HL-60/S4 treated with retinoic acid at 250 ng/mL for 4 days and 3 days (cell line): ENCODE results near the gene STON2.

ENCODE experiments used
- in situ Hi-C: fragments of 300-500 bp; cut with MboI; formaldehyde crosslinking; loops from 2 replicates; pipeline ENCODE4 v1.7.0; 2022; ENCODE audit warnings: low sequenced_read_pairs

STON2 gene

DNA sequence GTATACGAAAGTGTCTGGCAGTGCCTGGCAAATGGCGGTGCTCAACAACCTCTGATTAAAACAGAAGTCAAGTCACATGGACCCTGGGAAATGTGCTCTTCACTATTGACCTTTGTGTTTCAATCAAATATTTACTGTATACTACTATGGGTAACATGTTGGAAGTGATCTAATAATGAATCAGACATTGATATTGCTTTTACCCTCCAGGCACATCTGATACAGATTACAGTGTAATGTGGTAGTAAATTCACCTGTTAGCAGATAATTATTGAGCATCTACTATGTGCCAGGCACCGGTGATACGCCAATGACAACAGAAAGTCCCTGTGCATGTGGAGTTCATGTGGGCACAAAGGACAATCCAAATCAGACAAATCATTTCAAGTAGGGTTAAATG, 63.1 kb downstream of the STON2 start:
- in situ Hi-C loops, result no loop called here

DNA sequence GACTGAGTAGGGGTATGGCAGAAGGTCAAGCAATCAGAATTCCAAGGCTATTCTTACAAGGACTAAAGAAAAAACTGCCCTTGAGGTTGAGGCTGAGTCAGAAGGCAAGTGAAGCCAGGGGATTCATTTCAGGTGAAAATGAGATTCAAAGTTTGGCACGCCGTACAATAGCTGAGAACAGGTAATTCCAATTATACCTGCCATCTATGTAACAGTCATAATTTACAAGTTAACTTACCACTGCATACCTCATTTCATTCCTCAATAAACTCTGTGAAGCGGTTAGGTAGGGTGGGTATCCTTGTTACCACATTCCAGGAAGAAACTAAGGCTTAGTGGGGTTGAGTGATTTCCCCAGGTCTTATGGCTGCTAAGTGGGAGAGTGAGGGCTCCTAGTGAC, 64.1 kb downstream of the STON2 start:
- in situ Hi-C loops, result no loop called here

DNA sequence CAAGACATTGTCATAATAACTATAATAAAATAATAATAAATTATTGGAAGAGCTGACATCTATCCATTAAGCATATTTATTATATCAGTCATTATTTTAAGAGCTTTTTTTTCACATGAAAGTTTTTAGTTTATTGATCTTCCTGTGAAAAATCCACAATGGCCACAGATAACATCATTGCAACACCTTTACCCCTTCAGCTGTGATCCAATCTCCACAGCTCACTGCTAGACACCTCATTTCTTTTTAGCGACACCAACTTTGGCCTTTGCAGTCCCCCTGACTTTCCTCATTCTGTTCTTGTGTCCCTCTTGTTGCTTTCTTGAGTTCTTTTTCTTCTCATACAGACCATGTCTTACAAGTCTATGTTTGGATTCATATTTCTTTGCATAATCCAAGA, 67.4 kb downstream of the STON2 start:
- in situ Hi-C loops, result no loop called here

DNA sequence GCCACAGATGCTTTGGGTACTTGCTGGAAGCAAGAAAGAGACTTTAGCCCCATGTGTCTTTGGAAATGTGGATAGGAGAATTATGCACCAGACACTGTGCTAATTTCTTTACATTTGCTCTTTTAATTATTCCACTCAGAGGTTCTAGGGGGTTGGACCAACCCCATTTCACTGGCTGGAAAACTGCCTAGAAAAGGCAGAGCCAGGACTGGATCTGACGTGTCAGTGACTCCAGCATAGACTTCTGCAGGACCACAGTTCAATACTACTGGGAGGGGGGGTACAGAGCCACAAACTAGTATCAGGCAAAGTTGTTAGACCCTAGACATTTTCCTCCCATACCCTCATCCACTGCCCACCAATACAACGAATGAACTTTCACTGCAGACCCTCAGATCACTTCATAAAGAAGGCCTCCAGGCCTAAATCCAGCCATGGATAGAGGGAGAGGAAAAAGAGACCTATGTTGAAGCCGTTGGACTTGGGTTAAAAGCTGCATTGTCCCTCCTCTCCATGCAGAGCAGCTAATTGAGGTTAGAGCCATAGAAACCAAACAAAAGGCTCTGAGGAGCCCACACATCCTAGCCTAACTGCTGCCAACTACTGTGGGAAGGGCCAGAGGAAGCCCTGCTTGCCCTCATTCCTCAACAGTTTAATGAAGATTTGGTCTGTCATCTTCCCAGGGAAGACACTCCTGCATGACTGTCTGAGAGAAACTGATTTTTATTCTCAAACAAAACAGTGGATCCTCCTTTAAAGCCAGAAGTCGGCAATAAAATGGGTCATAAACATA, 68.7 kb downstream of the STON2 start:
- in situ Hi-C loops, result no loop called here

DNA sequence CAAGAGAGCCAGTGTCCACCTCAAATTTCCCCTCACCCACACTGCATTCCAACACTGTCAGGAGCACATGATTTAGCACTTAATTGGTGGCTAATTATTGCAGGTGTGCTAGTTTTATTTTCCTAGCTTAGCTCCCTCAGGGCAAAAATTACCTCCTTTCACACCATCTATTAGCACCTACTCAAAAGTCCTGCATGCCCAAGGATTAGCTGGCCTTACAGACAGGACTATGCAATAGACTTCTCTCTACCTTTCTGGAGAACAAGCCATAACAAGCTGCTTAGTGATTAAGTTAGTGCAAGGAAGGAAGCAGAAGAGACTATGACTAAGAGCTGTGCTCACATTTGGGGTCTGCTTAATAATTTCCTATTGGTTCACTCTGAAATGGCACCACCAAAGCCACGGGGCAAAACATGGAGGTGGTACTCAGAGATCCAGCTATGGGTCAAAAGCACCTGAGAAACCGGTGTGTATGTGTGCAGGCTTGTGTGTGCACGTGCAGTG, 69.5 kb downstream of the STON2 start:
- in situ Hi-C loops, result no loop called here

DNA sequence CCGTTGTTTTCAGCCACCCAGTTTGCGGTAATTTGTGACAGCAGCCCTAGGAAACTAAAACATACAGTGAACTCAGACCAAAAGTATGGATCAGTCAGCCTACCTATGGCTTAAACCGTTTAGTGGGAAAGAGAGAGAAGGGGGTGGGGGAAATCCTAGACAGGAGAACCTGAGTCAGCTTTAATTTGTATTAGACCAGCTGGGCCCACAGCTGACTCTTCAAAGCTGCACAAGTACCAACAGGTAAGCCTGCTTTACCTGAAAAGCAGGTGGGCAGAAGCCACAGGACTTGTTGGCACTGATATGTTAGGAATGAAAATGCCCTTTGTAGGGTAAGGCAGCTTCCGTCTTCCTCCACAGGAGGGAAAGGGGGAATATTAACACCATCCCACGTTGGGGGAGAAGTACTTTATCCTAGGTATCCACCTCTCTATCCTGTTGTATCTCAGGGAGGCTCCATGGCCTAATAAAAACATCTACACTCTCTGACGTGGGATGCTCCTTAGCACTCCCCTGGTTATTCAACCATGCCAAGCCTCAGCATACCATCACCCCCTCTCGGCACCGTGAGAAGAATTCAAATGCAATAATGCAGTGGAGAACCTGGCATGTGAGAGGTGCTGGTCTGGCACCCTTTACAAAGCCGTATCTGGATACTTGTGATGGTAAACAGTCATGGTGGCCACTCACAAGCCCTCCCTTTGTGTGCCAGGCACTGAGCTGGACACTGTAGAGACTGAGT, 70.3 kb downstream of the STON2 start:
- in situ Hi-C loops, result no loop called here

DNA sequence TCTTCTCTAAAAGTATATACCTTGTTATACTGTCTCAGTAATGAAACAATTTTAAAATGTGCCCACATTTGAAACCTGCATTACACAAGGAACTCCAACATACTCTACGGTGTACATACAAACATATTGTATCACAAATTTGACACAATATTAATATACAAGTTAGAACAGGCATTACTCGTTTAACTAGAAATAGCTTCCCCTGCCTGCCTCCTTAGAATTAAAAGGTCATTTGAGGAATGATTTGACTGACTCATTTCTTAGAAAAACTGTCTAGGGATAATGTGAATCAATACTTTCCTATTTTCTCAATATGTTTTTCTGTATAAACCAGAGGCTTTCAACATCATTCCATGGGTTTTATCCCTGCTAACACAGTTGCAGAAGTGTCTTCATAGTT, 73.7 kb downstream of the STON2 start:
- in situ Hi-C loops, result no loop called here

DNA sequence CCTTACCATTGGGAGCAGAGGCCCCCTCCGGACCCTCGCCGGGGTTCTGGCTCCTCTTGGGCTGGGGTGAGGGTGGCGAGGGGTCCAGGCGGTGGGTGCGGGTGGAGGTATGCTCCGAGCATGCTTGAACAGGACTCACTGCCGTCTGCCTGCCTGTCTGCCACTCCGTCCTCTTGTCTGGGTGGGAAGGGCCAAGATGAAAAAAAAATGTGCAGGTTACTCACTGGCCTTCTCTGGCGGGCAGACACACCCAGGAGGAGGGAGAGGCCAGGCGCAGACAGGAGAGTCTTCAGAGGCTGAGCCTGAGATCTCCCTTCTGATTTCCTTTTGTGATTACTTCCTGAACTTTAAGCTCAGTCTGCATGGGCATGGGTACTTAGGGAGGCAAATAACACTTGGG, 76.1 kb downstream of the STON2 start:
- in situ Hi-C loops, result no loop called here

DNA sequence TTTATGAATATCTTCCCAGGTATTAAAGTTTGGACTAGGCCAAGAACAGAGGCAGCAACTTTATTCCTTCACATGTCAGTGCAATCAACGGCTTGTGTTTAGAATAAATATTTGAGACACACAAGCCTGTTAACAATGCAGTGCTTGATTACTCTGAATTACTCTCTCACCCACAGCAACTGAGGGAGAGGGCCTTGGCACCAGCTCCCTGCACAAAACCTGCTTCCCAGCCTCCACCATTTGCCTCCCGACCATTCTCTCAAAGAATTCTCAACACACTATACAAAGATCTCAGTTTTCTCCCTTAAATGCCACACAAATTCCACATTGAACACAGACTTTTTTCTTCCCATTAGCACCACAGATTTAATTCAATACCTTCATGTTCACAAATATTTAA, 77.0 kb downstream of the STON2 start:
- in situ Hi-C loops, result no loop called here

DNA sequence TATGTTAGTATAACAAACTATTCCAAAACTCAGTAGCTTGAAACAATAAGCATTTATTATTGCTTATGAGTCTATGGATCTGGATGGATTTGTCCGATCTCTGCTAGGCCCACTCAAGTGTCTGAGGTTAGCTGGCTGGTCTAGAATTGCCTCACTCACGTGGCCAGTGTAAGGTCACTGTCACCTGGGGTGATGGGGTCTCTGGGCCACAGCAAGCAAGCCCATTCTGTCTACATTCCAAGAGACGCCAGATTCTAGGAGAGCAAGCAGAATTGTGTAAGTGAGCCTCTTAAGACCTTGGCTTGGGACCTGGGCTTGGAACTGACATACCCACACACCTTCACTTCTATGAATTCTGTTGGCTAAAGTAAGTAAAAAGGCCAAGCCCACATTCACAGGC, 80.2 kb downstream of the STON2 start:
- in situ Hi-C loops, result no loop called here

DNA sequence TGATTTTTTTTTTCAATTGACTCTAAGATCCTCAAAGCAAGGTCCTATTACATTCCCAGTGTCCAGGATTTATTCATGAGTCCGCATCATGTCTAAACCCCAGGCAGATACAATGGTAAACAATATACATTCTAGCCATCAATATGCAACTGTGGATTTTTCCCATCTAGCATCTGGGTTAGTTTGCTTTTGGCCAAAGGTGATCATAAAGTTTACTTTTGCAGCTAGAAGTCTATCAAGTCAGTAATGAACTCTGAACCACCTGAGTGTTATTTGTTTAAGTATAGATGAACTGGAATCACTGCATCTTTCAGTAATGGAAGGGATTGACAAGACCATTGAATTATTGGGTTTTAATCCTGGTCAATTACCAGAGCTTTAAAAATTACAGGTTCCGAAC, 80.8 kb downstream of the STON2 start:
- in situ Hi-C loops, result no loop called here

DNA sequence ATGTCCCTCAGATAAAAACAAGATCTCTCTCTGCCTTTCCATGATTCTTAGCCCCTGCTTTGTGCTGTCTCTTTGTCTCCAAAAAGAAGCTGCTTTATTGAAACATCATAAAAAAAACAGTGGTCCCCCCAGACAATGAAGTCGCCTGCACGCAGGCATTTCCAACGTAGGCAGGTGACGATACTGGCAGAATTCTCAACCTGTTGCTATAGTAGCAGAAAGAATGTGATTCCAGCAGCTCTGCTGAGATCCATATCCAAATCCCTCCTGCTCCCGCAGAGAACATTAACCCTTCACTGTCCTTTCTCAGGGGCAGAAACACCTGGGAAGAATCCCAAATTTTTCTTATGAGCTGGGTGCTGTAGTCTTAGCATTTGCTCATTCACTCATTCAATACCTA, 84.8 kb downstream of the STON2 start:
- in situ Hi-C loops, result no loop called here

DNA sequence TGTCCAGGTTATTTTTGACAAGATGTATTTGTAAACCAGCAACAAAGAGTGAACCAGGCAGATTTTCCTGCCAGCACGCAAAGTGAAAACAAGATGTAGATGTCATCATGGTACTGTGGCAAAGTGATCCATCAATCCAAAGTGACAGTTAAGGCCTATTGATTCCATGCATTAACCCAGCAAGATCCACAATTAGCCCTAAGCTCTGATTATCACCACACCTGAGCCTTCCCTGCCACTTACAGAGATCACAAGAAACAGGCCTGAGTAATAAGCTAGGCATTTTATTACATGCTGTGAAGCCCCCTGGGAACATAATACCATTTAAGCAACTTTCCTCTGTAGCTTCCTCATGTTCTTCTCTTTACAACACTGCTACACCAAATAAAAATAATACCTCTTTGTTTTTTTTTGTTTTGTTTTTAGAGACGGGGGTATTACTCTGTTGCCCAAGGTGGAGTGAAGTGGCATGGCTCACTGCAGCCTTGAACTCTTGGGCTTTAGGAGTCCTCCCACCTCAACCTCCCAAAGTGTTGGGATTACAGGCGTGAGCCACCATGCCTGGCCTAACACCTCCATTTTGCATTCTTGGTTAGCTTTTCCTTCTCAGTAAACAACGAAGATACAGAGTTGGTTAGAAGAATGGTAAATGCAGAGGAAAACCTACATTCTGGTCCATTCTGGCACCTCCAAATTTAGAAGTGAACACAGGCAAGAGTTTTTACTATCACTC, 85.5 kb downstream of the STON2 start:
- in situ Hi-C loops, result no loop called here

DNA sequence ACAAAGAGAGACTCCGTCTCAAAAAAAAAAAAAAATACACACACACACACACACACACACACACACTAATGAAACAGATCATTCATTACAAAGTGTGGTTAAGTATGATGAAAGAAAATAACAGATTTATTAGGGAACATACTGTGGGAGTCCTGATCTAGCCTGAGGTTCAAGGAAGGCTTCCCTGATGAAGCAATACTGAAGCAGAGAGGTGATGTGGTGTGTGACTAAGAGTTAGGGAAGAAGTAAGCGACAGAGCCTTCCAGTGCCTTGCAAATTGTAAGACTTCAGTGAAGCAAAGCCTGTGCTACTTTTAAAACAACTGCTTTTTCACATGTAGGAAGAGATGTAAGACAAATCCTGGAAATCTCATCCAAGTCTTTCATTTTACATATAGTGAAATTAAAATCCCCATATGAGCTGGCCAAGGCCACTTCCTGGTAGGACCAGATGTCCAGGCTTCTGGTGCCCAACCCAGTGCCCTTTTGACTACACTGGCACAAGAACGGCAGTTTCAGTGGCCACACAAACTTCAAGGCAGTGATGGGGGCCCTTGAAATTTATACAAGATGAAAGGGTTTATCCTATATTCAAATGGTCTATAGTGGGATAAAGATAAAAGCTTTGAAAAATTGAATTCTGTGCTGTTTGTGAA, 86.2 kb downstream of the STON2 start:
- in situ Hi-C loops, result no loop called here

DNA sequence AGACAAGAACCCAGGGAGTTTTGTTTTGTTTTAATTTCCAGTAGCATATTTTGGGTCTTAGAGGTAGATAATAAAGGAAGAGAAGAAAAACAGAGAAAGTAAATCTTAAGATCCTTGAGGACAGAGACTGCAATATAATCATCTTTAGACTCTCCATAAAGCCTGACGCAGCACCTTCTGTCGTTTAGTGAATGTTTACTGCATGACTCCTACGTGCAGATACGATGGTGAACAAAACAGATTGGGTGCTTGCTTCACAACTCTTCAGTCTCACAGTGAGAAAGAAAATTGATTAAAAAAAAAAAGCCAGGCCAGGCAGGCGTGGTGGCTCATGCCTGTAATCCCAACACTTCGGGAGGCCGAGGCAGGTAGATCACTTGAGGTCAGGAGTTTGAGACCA, 86.9 kb downstream of the STON2 start:
- in situ Hi-C loops, result no loop called here

DNA sequence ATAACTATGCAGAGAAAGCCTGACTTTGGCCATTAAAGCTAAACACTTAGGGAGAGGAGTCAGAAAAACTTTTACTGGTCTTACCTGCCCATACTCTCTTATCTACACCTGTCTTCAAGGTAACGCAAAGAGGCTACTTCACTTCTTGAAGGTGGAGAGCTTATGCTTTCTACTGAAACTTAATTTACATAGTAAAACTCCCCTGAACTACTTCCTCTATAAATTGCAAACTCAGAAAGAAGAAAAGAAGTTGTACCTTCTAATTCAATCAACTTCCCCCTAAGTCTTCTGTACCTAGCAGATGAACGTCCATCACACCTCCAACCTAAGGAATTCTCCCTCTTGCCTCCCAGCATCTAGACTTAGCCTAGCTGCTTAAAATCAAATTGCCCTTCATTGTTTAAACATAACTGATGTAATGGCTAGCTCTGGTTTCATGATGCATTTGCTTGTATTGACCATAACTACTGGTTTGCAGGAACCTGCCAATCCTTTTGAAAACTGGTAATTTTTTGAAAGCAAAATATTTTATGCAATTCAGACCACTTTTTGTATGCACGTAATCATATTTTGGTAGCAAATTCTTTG, 87.7 kb downstream of the STON2 start:
- in situ Hi-C loops, result no loop called here

DNA sequence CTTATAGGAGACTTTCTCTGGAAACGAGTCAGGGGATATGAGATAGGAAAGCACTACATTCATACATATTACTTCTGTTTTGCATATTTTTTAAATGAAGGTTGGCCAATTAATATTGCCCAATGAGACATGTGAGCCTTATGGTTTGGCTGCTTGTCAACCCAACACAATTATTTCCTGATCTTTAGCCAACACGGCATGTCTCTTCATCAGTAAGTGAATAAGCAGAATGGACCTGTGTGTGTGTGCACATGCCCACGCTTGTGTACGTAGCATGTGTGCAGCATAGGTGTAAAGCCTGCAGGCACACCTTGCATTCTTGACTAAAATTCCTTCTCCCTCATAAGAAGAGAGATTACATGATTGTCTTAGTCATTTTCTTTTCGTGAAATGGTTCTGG, 88.3 kb downstream of the STON2 start:
- in situ Hi-C loops, result no loop called here

DNA sequence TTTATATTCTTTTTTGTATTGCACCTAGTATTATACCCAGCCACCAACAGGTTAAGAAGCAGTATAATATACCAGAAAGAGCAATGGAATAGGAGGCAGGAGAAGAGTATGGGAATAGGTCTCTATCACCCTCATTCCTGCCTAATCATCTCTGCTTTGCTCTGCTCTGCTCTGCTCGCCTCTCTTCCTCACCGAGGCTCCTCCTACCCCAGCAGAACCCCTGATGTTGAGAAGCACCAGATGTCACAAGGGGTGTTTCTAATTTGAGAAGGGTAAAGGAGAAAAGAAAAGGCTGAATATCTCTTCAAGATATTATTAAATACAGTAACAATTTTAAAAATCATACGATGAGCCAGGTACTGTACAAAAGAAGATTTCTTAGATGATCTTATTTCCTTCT, 89.0 kb downstream of the STON2 start:
- in situ Hi-C loops, result no loop called here

DNA sequence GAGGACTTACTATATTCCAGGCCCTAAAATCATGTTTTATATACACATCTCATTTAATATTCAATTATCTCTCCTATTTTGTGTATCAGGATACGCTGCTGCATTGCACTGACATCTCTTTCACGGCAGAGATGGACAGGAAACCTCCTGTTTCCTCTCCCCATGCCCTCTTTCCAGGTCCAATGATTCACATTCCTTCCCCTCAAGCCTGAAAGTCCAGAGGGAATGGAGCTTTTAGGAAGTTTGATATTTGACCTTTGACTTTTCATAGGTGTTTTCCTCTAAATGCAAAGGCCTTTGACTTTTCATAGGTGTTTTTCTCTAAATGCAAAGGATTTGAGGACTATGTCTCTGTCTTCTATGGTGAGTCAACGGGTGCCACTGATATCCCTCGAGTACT, 89.5 kb downstream of the STON2 start:
- in situ Hi-C loops, result no loop called here

DNA sequence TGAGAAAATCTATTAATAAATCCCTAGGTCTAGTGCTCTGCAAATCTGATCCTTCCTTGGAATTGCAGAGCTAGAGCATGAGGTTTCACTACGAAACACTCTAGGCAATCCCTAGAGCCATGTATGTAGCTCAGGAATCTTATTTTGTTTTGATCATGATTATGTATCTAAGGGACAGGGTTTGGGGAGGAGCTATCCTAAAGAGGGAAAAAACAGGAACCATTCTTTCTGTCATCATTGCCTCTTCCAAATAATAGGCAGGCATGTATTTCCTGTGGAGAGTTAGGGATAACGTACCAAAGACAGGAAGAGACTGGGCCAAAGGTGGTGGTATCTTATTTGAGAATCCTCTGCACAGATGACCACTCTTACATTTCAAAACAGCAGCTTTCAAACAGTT, 90.6 kb downstream of the STON2 start:
- in situ Hi-C loops, result no loop called here

DNA sequence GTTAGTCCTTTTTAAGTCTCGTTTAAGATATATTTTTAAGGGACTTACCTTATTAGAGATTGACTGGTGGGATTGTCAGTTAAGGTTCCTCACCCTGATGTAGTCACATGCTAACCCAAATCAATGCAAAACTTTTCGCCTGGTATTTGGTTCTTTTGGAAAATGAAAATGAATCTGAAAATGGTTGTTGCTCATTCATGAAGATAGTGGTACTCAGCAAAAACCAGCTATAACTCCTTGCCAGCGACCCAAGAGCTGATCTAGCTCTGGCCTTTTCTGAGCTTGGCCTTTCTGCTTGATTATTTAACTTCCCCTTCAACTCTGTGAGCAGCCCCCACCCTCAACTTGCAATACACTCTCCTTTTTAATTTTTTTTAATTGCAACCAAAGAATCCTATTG, 94.4 kb downstream of the STON2 start:
- in situ Hi-C loops, result no loop called here
